PC-3 (cell line): ENCODE measurements around the gene ACTR3C.
"Not testable (repeated sequence)": the region's sequence is repeated elsewhere in the genome, so short reads cannot be mapped to it uniquely, and the experiment has no call there.

Experiments
- EZH2 ChIP-seq: fragments of 300-600 bp; sonication (generic); IDR thresholded peaks from one replicate; pipeline ENCODE4 v1.6.1; 2017; ENCODE audit warnings: antibody characterized with exemption, mild to moderate bottlenecking, low read length; ENCODE audit not compliant: unreplicated experiment
- TF ChIP-seq, protein P1 (sequence below): fragments of 300-600 bp; sonication (generic); conservative IDR thresholded peaks from 2 replicates; pipeline ENCODE4 v1.5.1; 2017; ENCODE audit warnings: antibody characterized with exemption, low read depth, mild to moderate bottlenecking, low read length

DNA sequence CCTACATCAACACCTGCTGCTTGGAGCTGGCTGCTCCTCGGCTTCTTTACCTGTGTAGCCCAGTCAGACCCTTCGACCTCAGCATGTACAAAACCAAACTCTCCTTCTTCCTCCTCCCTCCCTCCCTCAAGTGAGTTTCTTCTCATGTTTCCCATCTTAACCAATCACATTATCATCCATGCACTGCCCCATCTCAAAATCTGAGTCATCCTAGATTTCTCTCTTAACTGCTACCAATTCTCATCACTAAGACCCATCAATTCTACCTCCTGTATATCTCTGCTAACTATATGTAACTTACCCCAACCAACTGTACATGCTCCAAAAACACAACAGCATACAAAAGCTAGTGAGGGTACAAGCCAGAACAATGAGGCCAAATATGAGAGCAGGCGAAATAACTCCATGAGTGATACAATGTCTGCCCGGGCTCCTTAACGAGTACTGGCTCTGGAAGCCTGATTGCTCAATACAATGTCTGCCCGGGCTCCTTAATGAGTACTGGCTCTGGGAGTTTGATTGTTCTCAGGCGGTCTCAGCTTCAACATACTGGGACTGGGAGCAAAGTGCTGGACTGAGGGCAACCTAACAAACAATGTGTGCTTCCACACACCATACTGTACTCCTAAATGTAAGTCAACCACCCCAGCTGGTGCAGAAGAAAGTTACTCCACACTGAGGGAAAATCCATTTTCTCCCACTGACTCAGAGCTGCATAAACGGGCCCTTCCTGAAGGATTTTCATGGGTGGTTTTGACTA, 18.7 kb downstream of the ACTR3C start:
- TF ChIP-seq, protein P1, sequence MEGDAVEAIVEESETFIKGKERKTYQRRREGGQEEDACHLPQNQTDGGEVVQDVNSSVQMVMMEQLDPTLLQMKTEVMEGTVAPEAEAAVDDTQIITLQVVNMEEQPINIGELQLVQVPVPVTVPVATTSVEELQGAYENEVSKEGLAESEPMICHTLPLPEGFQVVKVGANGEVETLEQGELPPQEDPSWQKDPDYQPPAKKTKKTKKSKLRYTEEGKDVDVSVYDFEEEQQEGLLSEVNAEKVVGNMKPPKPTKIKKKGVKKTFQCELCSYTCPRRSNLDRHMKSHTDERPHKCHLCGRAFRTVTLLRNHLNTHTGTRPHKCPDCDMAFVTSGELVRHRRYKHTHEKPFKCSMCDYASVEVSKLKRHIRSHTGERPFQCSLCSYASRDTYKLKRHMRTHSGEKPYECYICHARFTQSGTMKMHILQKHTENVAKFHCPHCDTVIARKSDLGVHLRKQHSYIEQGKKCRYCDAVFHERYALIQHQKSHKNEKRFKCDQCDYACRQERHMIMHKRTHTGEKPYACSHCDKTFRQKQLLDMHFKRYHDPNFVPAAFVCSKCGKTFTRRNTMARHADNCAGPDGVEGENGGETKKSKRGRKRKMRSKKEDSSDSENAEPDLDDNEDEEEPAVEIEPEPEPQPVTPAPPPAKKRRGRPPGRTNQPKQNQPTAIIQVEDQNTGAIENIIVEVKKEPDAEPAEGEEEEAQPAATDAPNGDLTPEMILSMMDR, result not testable (repeated sequence)
- TF ChIP-seq EZH2, result not testable (repeated sequence)
